HCT116 (cell line): ENCODE measurements around the gene NTNG2. TPM values are rescaled to one million over a fixed set of nuclear protein-coding genes. Genes with fewer than 3 reads are reported as not detected.

Experiments used
- ATAC-seq: fragments of 200-7000 bp; cut with Tn5 transposase; 2 replicates; pipeline ENCODE4 v1.9.1; 2020; ENCODE audit warnings: mild to moderate bottlenecking, moderate library complexity
- Bru-seq: library from RNA; stranded (reverse); fragments of 400-500 nt; gene quantifications from one replicate; lab custom pipeline; 2021; lab: Mats Ljungman, UMichigan
- BruChase-seq, 2 experiments: library from RNA; stranded (reverse); fragments of 400-500 nt; gene quantifications; one replicate each; lab custom pipeline; 2021; lab: Mats Ljungman, UMichigan
- BruUV-seq: library from RNA; stranded (reverse); fragments of 400-500 nt; replicated peaks from 2 replicates; lab custom pipeline; 2021; lab: Mats Ljungman, UMichigan
- CTCF ChIA-PET: fragments of 300-600 bp; sonication (Branson Sonifier 250); formaldehyde crosslinking; loops from one replicate; lab custom pipeline; 2021; ENCODE audit warnings: antibody characterized with exemption; lab: Charles Lee
- POLR2A ChIA-PET: fragments of 300-600, 350-600 bp; sonication (Branson Sonifier 250); formaldehyde crosslinking; loops from one replicate; lab custom pipeline; 2021; ENCODE audit warnings: antibody characterized with exemption; lab: Charles Lee
- RAD21 ChIA-PET, 2 experiments: fragments of 300-600 bp; sonication (Branson Sonifier 250); formaldehyde crosslinking; loops; one replicate each; lab custom pipeline; 2023; ENCODE audit warnings: low total read pairs in 2 of 2; ENCODE audit not compliant: uncharacterized antibody in 2 of 2, unreplicated experiment in 2 of 2, low non-redundant PET in 1 of 2; lab: Charles Lee
- DNase-seq: peaks from one replicate; pipeline ENCODE4 v3.0.0-alpha.2; 2010; ENCODE audit warnings: low read depth, low spot score
- H2AFZ ChIP-seq: fragments of 200-600 bp; shearing (Covaris generic), sonication (generic); 2 replicates; pipeline ENCODE4 v1.6.1; 2017; ENCODE audit warnings: low read depth, mixed run types, mixed read lengths, antibody characterized with exemption, low read length; ENCODE audit not compliant: poor library complexity, severe bottlenecking
- H3K27ac ChIP-seq: 2 replicates; pipeline ENCODE4 v1.5.1; 2012; ENCODE audit warnings: low read depth, low read length
- H3K27me3 ChIP-seq: fragments of 200-600 bp; sonication (generic); 2 replicates; pipeline ENCODE4 v1.6.1; 2016; ENCODE audit warnings: mixed run types, low read length, mixed read lengths; ENCODE audit not compliant: insufficient read depth
- H3K36me3 ChIP-seq, 2 experiments: fragments of 200-500 bp in 1 of 2; fragments of 200-600 bp in 1 of 2; sonication (Bioruptor generic) in 1 of 2; sonication (generic) in 1 of 2; 2 replicates each; pipeline versions ENCODE4 v1.5.1 to v1.6.1; 2014 to 2016; ENCODE audit warnings: low read length in 2 of 2, inconsistent platforms in 1 of 2, mixed read lengths in 1 of 2, mixed run types in 1 of 2; ENCODE audit not compliant: insufficient read depth in 2 of 2, control insufficient read depth in 1 of 2
- H3K4me1 ChIP-seq, 2 experiments: fragments of 200-600 bp in 1 of 2; sonication (generic) in 1 of 2; 2 replicates each; pipeline versions ENCODE4 v1.5.1 to v1.6.1; 2012 to 2017; ENCODE audit warnings: low read length in 2 of 2, inconsistent platforms in 1 of 2, mild to moderate bottlenecking in 1 of 2, mixed read lengths in 1 of 2, mixed run types in 1 of 2, moderate library complexity in 1 of 2; ENCODE audit not compliant: insufficient read depth in 2 of 2, control insufficient read depth in 1 of 2
- H3K4me2 ChIP-seq: fragments of 200-600 bp; sonication (generic); 2 replicates; pipeline ENCODE4 v1.6.1; 2017; ENCODE audit warnings: mixed run types, low read length, mixed read lengths
- H3K4me3 ChIP-seq, 2 experiments: fragments of 200-600 bp in 1 of 2; sonication (generic) in 1 of 2; replicated peaks in 1 of 2; 2 replicates each; pipeline ENCODE4 v1.5.1; 2011 to 2016; ENCODE audit warnings: low read length in 2 of 2, control low read depth in 1 of 2, low read depth in 1 of 2, mild to moderate bottlenecking in 1 of 2, mixed read lengths in 1 of 2, mixed run types in 1 of 2
- H3K79me2 ChIP-seq: fragments of 200-600 bp; sonication (generic); 2 replicates; pipeline ENCODE4 v1.6.1; 2017; ENCODE audit warnings: mild to moderate bottlenecking, mixed run types, low read length, moderate library complexity, mixed read lengths; ENCODE audit not compliant: insufficient read depth
- H3K9ac ChIP-seq: fragments of 200-600 bp; sonication (generic); 2 replicates; pipeline ENCODE4 v1.6.1; 2016; ENCODE audit warnings: low read length, mixed read lengths
- H3K9me2 ChIP-seq: fragments of 200-600 bp; sonication (generic), shearing (Covaris generic); 2 replicates; pipeline ENCODE4 v1.6.1; 2017; ENCODE audit warnings: mixed run types, mild to moderate bottlenecking, moderate library complexity; ENCODE audit not compliant: insufficient read depth
- H3K9me3 ChIP-seq, 2 experiments: fragments of 200-500 bp in 1 of 2; fragments of 200-600 bp in 1 of 2; sonication (Bioruptor generic) in 1 of 2; sonication (generic) in 1 of 2; 2 replicates each; pipeline ENCODE4 v1.6.1; 2014 to 2017; ENCODE audit warnings: low read length in 2 of 2, mixed read lengths in 2 of 2, inconsistent platforms in 1 of 2, low read depth in 1 of 2, mild to moderate bottlenecking in 1 of 2, mixed run types in 1 of 2, moderate library complexity in 1 of 2; ENCODE audit not compliant: control insufficient read depth in 1 of 2, insufficient read depth in 1 of 2
- H4K20me1 ChIP-seq: fragments of 200-600 bp; sonication (generic), shearing (Covaris generic); 2 replicates; pipeline ENCODE4 v1.6.1; 2017; ENCODE audit warnings: mixed run types, mild to moderate bottlenecking, moderate library complexity; ENCODE audit not compliant: insufficient read depth
- EZH2phosphoT487 ChIP-seq: fragments of 200-600 bp; IDR thresholded peaks from 2 replicates; pipeline ENCODE4 v1.6.1; 2018; ENCODE audit warnings: antibody characterized with exemption, borderline replicate concordance
- RAD21 ChIP-seq: IDR thresholded peaks from 2 replicates; pipeline ENCODE4 v1.6.1; 2012; ENCODE audit warnings: low read depth, mild to moderate bottlenecking
- ZFX ChIP-seq: fragments of 450-650 bp; IDR thresholded peaks from 2 replicates; pipeline ENCODE4 v1.6.1; 2017
- intact Hi-C: fragments of 100-400 bp; cut with micrococcal nuclease; formaldehyde crosslinking; loops from 2 replicates; pipeline ENCODE4 v1.10.0; 2022
- long read RNA-seq: library from polyadenylated mRNA; unstranded; transcript quantifications from one replicate; pipeline ENCODE4 v2.0.0, GENCODE V29; 2021; ENCODE audit not compliant: unreplicated experiment
- polyA plus RNA-seq: library from polyadenylated mRNA; unstranded; fragments of >200 nt; gene quantifications from 2 replicates; pipeline ENCODE4 v1.2.1, GENCODE V29; 2012; ENCODE audit warnings: missing spikeins
- total RNA-seq: library from RNA; stranded (reverse); gene quantifications from one replicate; pipeline ENCODE4 v1.2.1, GENCODE V29; 2021; ENCODE audit not compliant: unreplicated experiment
- TF ChIP-seq, protein P1 (sequence below): IDR thresholded peaks from 2 replicates; pipeline ENCODE4 v1.6.1; 2012
- TF ChIP-seq, protein P2 (sequence below): IDR thresholded peaks from 2 replicates; pipeline ENCODE4 v1.6.1; 2012; ENCODE audit warnings: low read depth

NTNG2 gene
- total RNA-seq (2.5 TPM), Bru-seq, nascent RNA (percentile 18 among the genes with signal in this experiment), BruChase-seq, experiment 1, labeled RNA remaining after a 6-hour chase (percentile 18 among the genes with signal in this experiment), BruChase-seq, experiment 2, labeled RNA remaining after a 2-hour chase (percentile 24 among the genes with signal in this experiment)
- polyA plus RNA-seq, result 0.69 and 1.1 TPM in 2 replicates
- long read RNA-seq, partial matches to known transcripts, result 0 of 2 reads
- long read RNA-seq, other reads (novel, unspliced or antisense), result 1 of 2 reads

GRCh38 chr9:132161743-132162184 is at the start of gene NTNG2:
TSS of gene NTNG2 (plus strand) at chr9:132162058. CDS start at chr9:132166832, 4,774 bp downstream.
- peaks cover 2 to 17% of the 10 kb centered on the region in 2 experiments; a peak in 3 of 4 replicates for H3K4me1 ChIP-seq
- POLR2A ChIA-PET, result no interaction called here
- RAD21 ChIA-PET, result no interaction called here
- H4K20me1 ChIP-seq, result no peaks in the 10 kb centered on the region
- DNase-seq (no peak), ATAC-seq (no peak)
- H3K27ac ChIP-seq, result peak within 1 kb of the TSS; percentile 22; the same call in 1 of the 2 replicates
- H3K4me2 ChIP-seq, result peak within 1 kb of the TSS; percentile 89
- H3K9me2 ChIP-seq, result no peaks in the 10 kb centered on the region
- intact Hi-C loops, result no loop called here
- TF ChIP-seq ZFX, result no peak
- no peak for TF ChIP-seq RAD21
- TF ChIP-seq, protein P1, sequence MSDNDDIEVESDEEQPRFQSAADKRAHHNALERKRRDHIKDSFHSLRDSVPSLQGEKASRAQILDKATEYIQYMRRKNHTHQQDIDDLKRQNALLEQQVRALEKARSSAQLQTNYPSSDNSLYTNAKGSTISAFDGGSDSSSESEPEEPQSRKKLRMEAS, result no peak
- H3K27me3 ChIP-seq, result peaks cover 13% of the 10 kb centered on the region; the same call in 1 of the 2 replicates
- CTCF ChIA-PET, result interaction anchor here (1.2 kb wide), 1 partner anchor 74 kb away, joined by 7 read pairs; no protein-coding TSS in a partner anchor
- H3K79me2 ChIP-seq, result no peaks in the 10 kb centered on the region
- no peaks in the 10 kb centered on the region for H3K9me3 ChIP-seq
- no TSS peak for BruUV-seq
- H3K4me3 ChIP-seq, result peak within 1 kb of the TSS; percentile 57 to 66
- peak within 1 kb of the TSS; percentile 32; the same call in 1 of the 2 replicates for H3K9ac ChIP-seq
- no peaks in the 10 kb centered on the region for H3K36me3 ChIP-seq
- no peak within 1 kb of the TSS for H2AFZ ChIP-seq

DNA sequence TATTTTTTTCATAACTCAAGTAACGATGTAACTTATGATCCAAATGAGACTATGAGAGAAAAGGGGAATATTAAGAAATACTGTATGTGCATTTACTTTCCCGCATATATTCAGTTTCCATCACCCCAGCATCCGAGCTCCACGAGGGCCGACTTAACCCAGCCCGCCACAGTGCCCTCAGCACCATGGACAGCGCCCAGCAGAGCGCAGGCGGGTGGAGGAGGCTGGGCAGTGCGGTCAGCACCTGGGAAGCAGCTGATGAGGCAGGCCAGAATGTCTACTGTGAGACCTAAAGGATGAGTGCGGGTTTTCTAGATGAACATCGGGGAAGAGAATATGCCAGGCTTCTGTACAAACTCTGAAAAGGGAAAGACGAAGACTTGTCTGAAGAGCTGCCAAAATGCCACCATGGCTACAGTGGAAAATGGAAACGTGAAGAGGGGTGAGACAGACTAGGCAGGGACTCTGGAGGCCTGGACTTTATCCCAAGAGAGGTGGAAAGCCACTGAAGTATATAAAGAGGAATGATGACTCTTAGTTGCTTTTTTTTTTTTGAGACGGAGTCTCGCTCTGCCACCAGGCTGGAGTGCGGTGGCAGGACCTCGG is 47.7 kb upstream of the NTNG2 start:
- intact Hi-C loops, result loop anchor here (10.0 kb wide), 1 partner anchor 329 kb away; no protein-coding TSS in a partner anchor
- no peaks in the 10 kb centered on the region for H3K36me3 ChIP-seq
- no peaks in the 10 kb centered on the region for H3K4me1 ChIP-seq
- ChIA-PET RAD21 (interaction anchor here in 1 of 2 experiments (0.6 kb wide), 1 partner anchor 463 kb away, joined by 3 read pairs; no protein-coding TSS in a partner anchor), POLR2A (no interaction called here), CTCF (no interaction called here)
- no peaks in the 10 kb centered on the region for H4K20me1 ChIP-seq
- ATAC-seq (peak; percentile 54; the same call in 1 of the 2 replicates), DNase-seq (no peak)
- H3K9ac ChIP-seq, result no peak overlapping the region
- TF ChIP-seq EZH2phosphoT487, result no peak
- TF ChIP-seq, protein P2, sequence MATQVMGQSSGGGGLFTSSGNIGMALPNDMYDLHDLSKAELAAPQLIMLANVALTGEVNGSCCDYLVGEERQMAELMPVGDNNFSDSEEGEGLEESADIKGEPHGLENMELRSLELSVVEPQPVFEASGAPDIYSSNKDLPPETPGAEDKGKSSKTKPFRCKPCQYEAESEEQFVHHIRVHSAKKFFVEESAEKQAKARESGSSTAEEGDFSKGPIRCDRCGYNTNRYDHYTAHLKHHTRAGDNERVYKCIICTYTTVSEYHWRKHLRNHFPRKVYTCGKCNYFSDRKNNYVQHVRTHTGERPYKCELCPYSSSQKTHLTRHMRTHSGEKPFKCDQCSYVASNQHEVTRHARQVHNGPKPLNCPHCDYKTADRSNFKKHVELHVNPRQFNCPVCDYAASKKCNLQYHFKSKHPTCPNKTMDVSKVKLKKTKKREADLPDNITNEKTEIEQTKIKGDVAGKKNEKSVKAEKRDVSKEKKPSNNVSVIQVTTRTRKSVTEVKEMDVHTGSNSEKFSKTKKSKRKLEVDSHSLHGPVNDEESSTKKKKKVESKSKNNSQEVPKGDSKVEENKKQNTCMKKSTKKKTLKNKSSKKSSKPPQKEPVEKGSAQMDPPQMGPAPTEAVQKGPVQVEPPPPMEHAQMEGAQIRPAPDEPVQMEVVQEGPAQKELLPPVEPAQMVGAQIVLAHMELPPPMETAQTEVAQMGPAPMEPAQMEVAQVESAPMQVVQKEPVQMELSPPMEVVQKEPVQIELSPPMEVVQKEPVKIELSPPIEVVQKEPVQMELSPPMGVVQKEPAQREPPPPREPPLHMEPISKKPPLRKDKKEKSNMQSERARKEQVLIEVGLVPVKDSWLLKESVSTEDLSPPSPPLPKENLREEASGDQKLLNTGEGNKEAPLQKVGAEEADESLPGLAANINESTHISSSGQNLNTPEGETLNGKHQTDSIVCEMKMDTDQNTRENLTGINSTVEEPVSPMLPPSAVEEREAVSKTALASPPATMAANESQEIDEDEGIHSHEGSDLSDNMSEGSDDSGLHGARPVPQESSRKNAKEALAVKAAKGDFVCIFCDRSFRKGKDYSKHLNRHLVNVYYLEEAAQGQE, result peak; percentile 100
- H3K9me3 ChIP-seq, result no peaks in the 10 kb centered on the region
- no peaks in the 10 kb centered on the region for H3K79me2 ChIP-seq
- no peak overlapping the region for H3K4me3 ChIP-seq
- H3K9me2 ChIP-seq, result no peaks in the 10 kb centered on the region
- BruUV-seq, result no TSS peak
- no peak overlapping the region for H3K4me2 ChIP-seq
- no peak overlapping the region for H2AFZ ChIP-seq
- no peak overlapping the region for H3K27ac ChIP-seq
- peaks cover 65% of the 10 kb centered on the region for H3K27me3 ChIP-seq
